GM23338 (cell line): ENCODE results near the gene SLC7A5. TPM values are rescaled to one million over a fixed set of nuclear protein-coding genes. Genes with fewer than 3 reads are reported as not detected.
"Not testable (repeated sequence)": the region's sequence is repeated elsewhere in the genome, so short reads cannot be mapped to it uniquely, and the experiment has no call there.

Experiments
- ATAC-seq: fragments of 200-7000 bp; cut with Tn5 transposase; 3 replicates; pipeline ENCODE4 v1.9.1; 2020
- DNase-seq: peaks from one replicate; pipeline ENCODE4 v3.0.0-alpha.2; 2015; ENCODE audit warnings: low spot score
- H2AFZ ChIP-seq: fragments of 200-600 bp; sonication (generic); 2 replicates; pipeline ENCODE4 v1.8.0; 2016; ENCODE audit warnings: antibody characterized with exemption, mild to moderate bottlenecking, moderate library complexity
- H3F3A ChIP-seq: fragments of 200-600 bp; sonication (generic); replicated peaks from 2 replicates; pipeline ENCODE4 v1.8.0; 2017; ENCODE audit warnings: antibody characterized with exemption, mixed run types, low read depth
- H3K27ac ChIP-seq: fragments of 200-600 bp; sonication (generic); 2 replicates; pipeline ENCODE4 v1.6.1; 2016; ENCODE audit warnings: low read depth
- H3K27me3 ChIP-seq: fragments of 200-600 bp; sonication (generic); 2 replicates; pipeline ENCODE4 v1.8.0; 2016; ENCODE audit warnings: mild to moderate bottlenecking, mixed run types, moderate library complexity; ENCODE audit not compliant: insufficient read depth
- H3K36me3 ChIP-seq: fragments of 200-600 bp; sonication (generic); 2 replicates; pipeline ENCODE4 v1.8.0; 2016; ENCODE audit warnings: mild to moderate bottlenecking; ENCODE audit not compliant: insufficient read depth
- H3K4me1 ChIP-seq: fragments of 200-600 bp; sonication (generic); 2 replicates; pipeline ENCODE4 v1.8.0; 2016; ENCODE audit warnings: mild to moderate bottlenecking, moderate library complexity; ENCODE audit not compliant: insufficient read depth
- H3K4me2 ChIP-seq: fragments of 200-600 bp; sonication (generic); 2 replicates; pipeline ENCODE4 v1.7.1; 2017; ENCODE audit warnings: mixed run types
- H3K4me3 ChIP-seq: fragments of 200-600 bp; sonication (generic); 2 replicates; pipeline ENCODE4 v1.6.1; 2016; ENCODE audit warnings: mixed run types
- H3K79me2 ChIP-seq: fragments of 200-600 bp; sonication (generic); replicated peaks from 2 replicates; pipeline ENCODE4 v1.8.0; 2017; ENCODE audit warnings: mild to moderate bottlenecking; ENCODE audit not compliant: insufficient read depth
- H3K9me2 ChIP-seq: fragments of 200-600 bp; sonication (generic); 2 replicates; pipeline ENCODE4 v1.8.0; 2017; ENCODE audit not compliant: insufficient read depth
- H4K20me1 ChIP-seq: fragments of 200-600 bp; sonication (generic); replicated peaks from 2 replicates; pipeline ENCODE4 v1.8.0; 2017; ENCODE audit warnings: mild to moderate bottlenecking; ENCODE audit not compliant: insufficient read depth
- H3K27ac Mint-ChIP-seq: 2 replicates; pipeline ENCODE4 v1.8.0; 2020; ENCODE audit warnings: inconsistent platforms, mild to moderate bottlenecking, moderate library complexity, mixed read lengths
- H3K27me3 Mint-ChIP-seq: 3 replicates; pipeline ENCODE4 v1.8.0; 2022; ENCODE audit warnings: low read depth, mild to moderate bottlenecking, moderate library complexity, mixed read lengths, inconsistent platforms; ENCODE audit not compliant: insufficient read depth, poor library complexity
- H3K36me3 Mint-ChIP-seq: 3 replicates; pipeline ENCODE4 v1.8.0; 2021; ENCODE audit warnings: low read depth, mild to moderate bottlenecking, inconsistent platforms, moderate library complexity, mixed read lengths
- H3K4me1 Mint-ChIP-seq: 3 replicates; pipeline ENCODE4 v1.8.0; 2020; ENCODE audit warnings: mild to moderate bottlenecking, inconsistent platforms, mixed read lengths
- H3K4me3 Mint-ChIP-seq: 3 replicates; pipeline ENCODE4 v1.8.0; 2021; ENCODE audit warnings: moderate library complexity, mild to moderate bottlenecking, inconsistent platforms, mixed read lengths
- H3K9me3 Mint-ChIP-seq: 3 replicates; pipeline ENCODE4 v1.8.0; 2020; ENCODE audit warnings: moderate library complexity, mild to moderate bottlenecking, inconsistent platforms, mixed read lengths
- CREB1 ChIP-seq: fragments of 250-450 bp; sonication (Bioruptor Pico); IDR thresholded peaks from 2 replicates; pipeline ENCODE4 v1.5.0; 2020; ENCODE audit warnings: low read depth, mild to moderate bottlenecking, moderate library complexity
- JUNB ChIP-seq: IDR thresholded peaks from one replicate; pipeline ENCODE4 v1.6.1; 2016; ENCODE audit warnings: antibody characterized with exemption; ENCODE audit not compliant: unreplicated experiment
- NANOG ChIP-seq: IDR thresholded peaks from 2 replicates; pipeline ENCODE4 v1.6.1; 2016; ENCODE audit warnings: antibody characterized with exemption, borderline replicate concordance
- POLR2AphosphoS5 ChIP-seq: IDR thresholded peaks from 2 replicates; pipeline ENCODE4 v1.6.1; 2016; ENCODE audit warnings: antibody characterized with exemption, low read depth
- ZNF114 ChIP-seq: fragments of 250-450 bp; sonication (Bioruptor Pico); IDR thresholded peaks from 2 replicates; pipeline ENCODE4 v1.5.0; 2020; ENCODE audit warnings: mild to moderate bottlenecking, moderate library complexity
- polyA plus RNA-seq: library from polyadenylated mRNA; unstranded; fragments of >200 nt; fragmentation: Nextera tagmentation; extraction: Ambion mirVana; gene quantifications from 2 replicates; pipeline ENCODE4 v1.2.1, GENCODE V29; 2016
- total RNA-seq: library from RNA; depleted of rRNA; stranded (reverse); fragments of >200 nt; shearing (Covaris generic); gene quantifications from 2 replicates; pipeline ENCODE4 v1.2.3, GENCODE V29; 2014
- TF ChIP-seq, protein P1 (sequence below): IDR thresholded peaks from one replicate; pipeline ENCODE4 v1.6.1; 2018; ENCODE audit warnings: antibody characterized with exemption; ENCODE audit not compliant: unreplicated experiment
- TF ChIP-seq, protein P2 (sequence below), 2 experiments: fragments of 200-600 bp in 1 of 2; sonication (generic) in 1 of 2; conservative IDR thresholded peaks; 2 replicates each; pipeline versions ENCODE4 v1.5.1 to v1.6.1; 2016 to 2017; ENCODE audit warnings: antibody characterized with exemption in 2 of 2, low read depth in 2 of 2, mild to moderate bottlenecking in 2 of 2, moderate library complexity in 1 of 2

The SLC7A5 gene
- total and polyA plus RNA-seq, 2 experiments from 2014 or later, result 107 to 386 TPM

DNA sequence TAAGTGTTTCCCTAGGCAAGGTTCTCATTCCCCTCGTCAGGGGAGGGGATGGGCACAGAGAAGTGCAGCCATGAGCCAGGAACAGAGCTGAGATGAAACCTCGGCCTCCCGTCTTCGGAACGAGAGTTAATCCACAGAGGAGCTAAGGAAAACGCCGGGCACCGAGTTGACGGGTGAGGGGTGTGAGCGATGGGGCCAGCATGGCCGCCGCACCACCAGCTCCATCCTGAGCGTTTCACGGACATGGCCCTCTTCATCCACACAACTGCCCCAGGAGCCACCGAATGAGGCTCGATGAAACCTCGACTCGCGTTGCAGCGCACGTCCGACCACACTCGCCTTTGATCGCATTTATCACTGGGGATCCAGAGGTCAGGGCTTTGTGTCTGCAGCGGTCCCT, 45.5 kb upstream of the SLC7A5 start:
- Histone ChIP-seq H3F3A (0 out of 2 replicates have a peak, but pooled peaks cover 6% of the 10 kb centered on the region), H3K4me3 (no peak overlapping the region), H3K27ac (no peak overlapping the region), H3K4me2 (no peak overlapping the region), H3K79me2 (no peaks in the 10 kb centered on the region), H3K27me3 (no peaks in the 10 kb centered on the region), H3K4me1 (no peaks in the 10 kb centered on the region), H3K9me2 (no peaks in the 10 kb centered on the region), H4K20me1 (no peaks in the 10 kb centered on the region), H2AFZ (no peak overlapping the region), H3K36me3 (no peaks in the 10 kb centered on the region)
- no peak for TF ChIP-seq CREB1 (CRISPR knock-in tag)
- TF ChIP-seq POLR2AphosphoS5, result no peak
- no peak for TF ChIP-seq NANOG
- TF ChIP-seq, protein P1, sequence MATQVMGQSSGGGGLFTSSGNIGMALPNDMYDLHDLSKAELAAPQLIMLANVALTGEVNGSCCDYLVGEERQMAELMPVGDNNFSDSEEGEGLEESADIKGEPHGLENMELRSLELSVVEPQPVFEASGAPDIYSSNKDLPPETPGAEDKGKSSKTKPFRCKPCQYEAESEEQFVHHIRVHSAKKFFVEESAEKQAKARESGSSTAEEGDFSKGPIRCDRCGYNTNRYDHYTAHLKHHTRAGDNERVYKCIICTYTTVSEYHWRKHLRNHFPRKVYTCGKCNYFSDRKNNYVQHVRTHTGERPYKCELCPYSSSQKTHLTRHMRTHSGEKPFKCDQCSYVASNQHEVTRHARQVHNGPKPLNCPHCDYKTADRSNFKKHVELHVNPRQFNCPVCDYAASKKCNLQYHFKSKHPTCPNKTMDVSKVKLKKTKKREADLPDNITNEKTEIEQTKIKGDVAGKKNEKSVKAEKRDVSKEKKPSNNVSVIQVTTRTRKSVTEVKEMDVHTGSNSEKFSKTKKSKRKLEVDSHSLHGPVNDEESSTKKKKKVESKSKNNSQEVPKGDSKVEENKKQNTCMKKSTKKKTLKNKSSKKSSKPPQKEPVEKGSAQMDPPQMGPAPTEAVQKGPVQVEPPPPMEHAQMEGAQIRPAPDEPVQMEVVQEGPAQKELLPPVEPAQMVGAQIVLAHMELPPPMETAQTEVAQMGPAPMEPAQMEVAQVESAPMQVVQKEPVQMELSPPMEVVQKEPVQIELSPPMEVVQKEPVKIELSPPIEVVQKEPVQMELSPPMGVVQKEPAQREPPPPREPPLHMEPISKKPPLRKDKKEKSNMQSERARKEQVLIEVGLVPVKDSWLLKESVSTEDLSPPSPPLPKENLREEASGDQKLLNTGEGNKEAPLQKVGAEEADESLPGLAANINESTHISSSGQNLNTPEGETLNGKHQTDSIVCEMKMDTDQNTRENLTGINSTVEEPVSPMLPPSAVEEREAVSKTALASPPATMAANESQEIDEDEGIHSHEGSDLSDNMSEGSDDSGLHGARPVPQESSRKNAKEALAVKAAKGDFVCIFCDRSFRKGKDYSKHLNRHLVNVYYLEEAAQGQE, result no peak
- no peak for TF ChIP-seq ZNF114 (CRISPR knock-in tag)
- TF ChIP-seq, protein P2, sequence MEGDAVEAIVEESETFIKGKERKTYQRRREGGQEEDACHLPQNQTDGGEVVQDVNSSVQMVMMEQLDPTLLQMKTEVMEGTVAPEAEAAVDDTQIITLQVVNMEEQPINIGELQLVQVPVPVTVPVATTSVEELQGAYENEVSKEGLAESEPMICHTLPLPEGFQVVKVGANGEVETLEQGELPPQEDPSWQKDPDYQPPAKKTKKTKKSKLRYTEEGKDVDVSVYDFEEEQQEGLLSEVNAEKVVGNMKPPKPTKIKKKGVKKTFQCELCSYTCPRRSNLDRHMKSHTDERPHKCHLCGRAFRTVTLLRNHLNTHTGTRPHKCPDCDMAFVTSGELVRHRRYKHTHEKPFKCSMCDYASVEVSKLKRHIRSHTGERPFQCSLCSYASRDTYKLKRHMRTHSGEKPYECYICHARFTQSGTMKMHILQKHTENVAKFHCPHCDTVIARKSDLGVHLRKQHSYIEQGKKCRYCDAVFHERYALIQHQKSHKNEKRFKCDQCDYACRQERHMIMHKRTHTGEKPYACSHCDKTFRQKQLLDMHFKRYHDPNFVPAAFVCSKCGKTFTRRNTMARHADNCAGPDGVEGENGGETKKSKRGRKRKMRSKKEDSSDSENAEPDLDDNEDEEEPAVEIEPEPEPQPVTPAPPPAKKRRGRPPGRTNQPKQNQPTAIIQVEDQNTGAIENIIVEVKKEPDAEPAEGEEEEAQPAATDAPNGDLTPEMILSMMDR (conservative IDR thresholded peaks at IDR 0.05; ENCODE audit: low read depth in 2 of 2), result no peak
- TF ChIP-seq JUNB, result no peak
- Mint-ChIP-seq H3K36me3 (no peaks in the 10 kb centered on the region; the same call in 2 of the 3 replicates), H3K4me3 (no peak overlapping the region), H3K27ac (no peak overlapping the region), H3K27me3 (peaks cover 17% of the 10 kb centered on the region), H3K9me3 (0 out of 3 replicates have a peak, but pooled peaks cover 6% of the 10 kb centered on the region), H3K4me1 (peaks cover 3% of the 10 kb centered on the region; the same call in 2 of the 3 replicates)
- ATAC-seq (no peak), DNase-seq (no peak)

DNA sequence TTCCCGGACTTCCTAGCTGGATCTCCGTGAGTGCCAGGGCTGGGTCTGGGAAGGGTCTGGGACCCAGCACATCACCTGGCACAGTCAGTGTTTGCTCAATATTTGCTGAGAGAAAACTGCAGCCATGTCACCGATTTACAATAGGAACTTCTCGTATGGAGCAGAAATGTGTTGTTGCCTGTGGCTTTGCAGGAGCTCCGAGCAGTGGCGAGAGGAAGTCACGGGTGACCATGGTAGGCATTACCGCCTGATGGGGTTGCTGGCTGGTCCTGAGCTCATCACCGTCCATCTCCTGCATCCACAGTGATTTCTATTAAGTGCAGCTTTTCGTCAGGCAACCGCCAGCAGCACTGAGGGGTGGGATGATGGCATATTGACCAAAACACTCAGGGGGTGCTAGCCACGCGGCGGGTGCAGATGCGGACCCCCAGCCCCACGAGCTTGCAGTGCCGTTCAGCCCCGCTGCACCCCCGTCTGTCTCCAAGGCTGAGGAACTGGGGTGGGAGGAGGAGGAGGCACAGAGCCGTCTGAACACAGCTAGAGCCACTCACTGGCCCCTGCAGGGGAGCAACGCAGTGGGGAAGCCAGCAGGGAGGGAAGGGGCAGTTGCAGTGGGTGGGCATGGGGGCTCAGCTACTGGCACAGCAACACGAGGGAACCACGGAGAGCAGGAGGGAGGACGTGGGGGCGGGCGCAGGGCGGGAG, 44.9 kb upstream of the SLC7A5 start:
- not testable (repeated sequence) for H3K27me3 ChIP-seq, H3K27ac ChIP-seq, DNase-seq, H3K79me2 ChIP-seq, H4K20me1 ChIP-seq, H3K9me3 Mint-ChIP-seq, H3K9me2 ChIP-seq, H3K36me3 Mint-ChIP-seq, H3F3A ChIP-seq, H2AFZ ChIP-seq, H3K4me2 ChIP-seq, H3K4me1 Mint-ChIP-seq, H3K4me3 ChIP-seq, H3K27ac Mint-ChIP-seq, H3K4me3 Mint-ChIP-seq, ATAC-seq, H3K4me1 ChIP-seq, H3K36me3 ChIP-seq
- H3K27me3 Mint-ChIP-seq, result peaks cover 21% of the 10 kb centered on the region

DNA sequence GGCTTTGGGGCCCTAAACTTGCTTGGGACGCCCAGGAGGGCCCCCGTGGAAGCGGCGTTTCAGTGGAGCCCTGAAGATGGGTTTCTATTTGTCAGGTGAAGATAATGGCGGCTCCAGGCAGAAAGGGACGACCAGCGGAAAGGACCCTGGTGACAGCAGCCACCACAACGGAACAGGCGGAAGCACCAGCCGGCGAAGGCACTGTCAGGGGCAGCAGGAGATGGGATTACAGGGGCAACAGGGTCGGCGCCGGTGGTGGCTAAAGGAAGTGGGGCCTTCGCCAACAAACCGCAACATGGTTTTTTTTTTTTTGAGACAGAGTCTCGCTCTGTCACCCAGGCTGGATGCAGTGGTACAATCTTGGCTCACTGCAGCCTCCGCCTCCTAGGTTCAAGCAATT, 43.4 kb upstream of the SLC7A5 start:
- not testable (repeated sequence) for H3K27ac ChIP-seq, H4K20me1 ChIP-seq, H3K27me3 ChIP-seq, H2AFZ ChIP-seq, H3K4me1 Mint-ChIP-seq, H3K4me1 ChIP-seq, H3K9me3 Mint-ChIP-seq, H3K27ac Mint-ChIP-seq, H3K4me2 ChIP-seq, ATAC-seq, DNase-seq, H3K36me3 Mint-ChIP-seq, H3F3A ChIP-seq, H3K4me3 Mint-ChIP-seq, H3K4me3 ChIP-seq, H3K79me2 ChIP-seq, H3K36me3 ChIP-seq, H3K9me2 ChIP-seq
- H3K27me3 Mint-ChIP-seq, result peaks cover 19% of the 10 kb centered on the region

DNA sequence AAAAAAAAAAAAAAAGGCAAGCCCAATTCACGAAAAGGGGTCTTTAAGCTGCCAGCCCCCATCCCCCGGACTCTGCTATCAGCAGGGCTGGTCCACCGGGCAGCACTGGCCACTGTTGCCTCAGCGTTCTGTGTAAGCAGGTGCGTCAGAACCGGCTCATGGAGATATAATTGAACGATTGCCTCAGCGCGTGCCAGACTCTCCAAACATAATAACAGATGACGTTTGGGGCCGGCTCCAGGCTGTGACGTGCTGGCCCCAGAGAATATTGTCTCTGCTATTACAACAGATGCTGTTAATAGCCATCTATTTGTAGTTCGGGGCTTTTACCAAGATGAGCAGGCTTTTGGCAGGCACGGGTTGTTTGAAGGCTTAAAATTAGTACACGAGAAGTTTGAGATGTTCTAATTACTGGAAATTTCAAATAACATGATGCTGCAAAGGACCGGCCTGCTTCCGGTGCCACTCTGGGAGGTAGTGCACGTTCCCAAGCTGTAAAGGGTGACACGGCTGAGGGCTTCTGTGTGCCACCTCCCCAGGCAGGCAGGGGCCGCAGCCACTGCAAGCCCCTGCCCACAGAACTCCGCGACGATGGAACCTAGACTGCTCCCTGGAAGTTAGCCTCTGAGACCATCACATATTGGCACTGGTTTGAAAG, 41.9 kb upstream of the SLC7A5 start:
- H3K27me3 Mint-ChIP-seq, result peaks cover 20% of the 10 kb centered on the region
- H3K4me2 ChIP-seq, H3K27ac ChIP-seq, H3K36me3 Mint-ChIP-seq, H3K79me2 ChIP-seq, H3K9me2 ChIP-seq, ATAC-seq, H3K36me3 ChIP-seq, H3K27me3 ChIP-seq, DNase-seq, H3K4me3 ChIP-seq, H4K20me1 ChIP-seq, H3K4me1 ChIP-seq, H3K27ac Mint-ChIP-seq, H3K4me1 Mint-ChIP-seq, H3K4me3 Mint-ChIP-seq, H3F3A ChIP-seq, H2AFZ ChIP-seq, H3K9me3 Mint-ChIP-seq: not testable (repeated sequence)
